Omental fat pad (tissue), 4 donors: ENCODE measurements around the gene GPR61. TPM values are rescaled to one million over a fixed set of nuclear protein-coding genes. Genes with fewer than 3 reads are reported as not detected.

Experiments used
- ATAC-seq: fragments of 150-250 bp; one replicate; pipeline ENCODE4 v1.9.1; 2016; ENCODE audit warnings: mild to moderate bottlenecking, moderate library complexity; ENCODE audit not compliant: low FRiP score
- DNase-seq: peaks from one replicate; pipeline ENCODE4 v3.0.0-alpha.2; 2019; ENCODE audit warnings: low spot score
- total RNA-seq, 4 donors: library from RNA; depleted of rRNA; stranded (reverse); fragments of >200 nt; gene quantifications; one replicate each; pipeline ENCODE4 v1.1.0, GENCODE V29; 2016
- TF ChIP-seq, protein P1 (sequence below), 3 donors: fragments of 450-650 bp; IDR thresholded peaks; one replicate each; pipeline ENCODE4 v1.5.1; 2016 to 2017; ENCODE audit warnings: antibody characterized with exemption in 3 of 3, mild to moderate bottlenecking in 3 of 3, moderate library complexity in 2 of 3

GPR61 gene
- total RNA-seq, 4 donors from 2014 or later: not detected

DNA sequence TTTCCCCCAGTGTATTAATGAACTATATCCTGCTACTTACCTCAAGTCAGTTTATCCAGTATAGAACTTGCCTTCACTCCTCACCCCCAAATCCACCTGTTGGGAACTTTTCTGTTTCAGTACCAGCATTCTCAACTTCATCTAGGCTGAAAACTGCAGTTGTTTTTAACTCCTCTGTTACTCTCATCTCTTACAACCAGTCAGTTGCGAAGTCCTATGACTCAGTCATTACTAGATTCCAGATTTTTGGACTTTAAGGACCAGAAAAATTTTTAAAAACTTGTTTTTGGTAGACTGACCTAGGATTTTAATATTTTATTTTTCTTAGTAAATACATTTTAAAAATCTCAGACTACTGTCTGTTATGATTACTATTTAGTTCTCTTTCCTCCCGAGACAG, 16.9 kb downstream of the GPR61 start:
- TF ChIP-seq, protein P1, sequence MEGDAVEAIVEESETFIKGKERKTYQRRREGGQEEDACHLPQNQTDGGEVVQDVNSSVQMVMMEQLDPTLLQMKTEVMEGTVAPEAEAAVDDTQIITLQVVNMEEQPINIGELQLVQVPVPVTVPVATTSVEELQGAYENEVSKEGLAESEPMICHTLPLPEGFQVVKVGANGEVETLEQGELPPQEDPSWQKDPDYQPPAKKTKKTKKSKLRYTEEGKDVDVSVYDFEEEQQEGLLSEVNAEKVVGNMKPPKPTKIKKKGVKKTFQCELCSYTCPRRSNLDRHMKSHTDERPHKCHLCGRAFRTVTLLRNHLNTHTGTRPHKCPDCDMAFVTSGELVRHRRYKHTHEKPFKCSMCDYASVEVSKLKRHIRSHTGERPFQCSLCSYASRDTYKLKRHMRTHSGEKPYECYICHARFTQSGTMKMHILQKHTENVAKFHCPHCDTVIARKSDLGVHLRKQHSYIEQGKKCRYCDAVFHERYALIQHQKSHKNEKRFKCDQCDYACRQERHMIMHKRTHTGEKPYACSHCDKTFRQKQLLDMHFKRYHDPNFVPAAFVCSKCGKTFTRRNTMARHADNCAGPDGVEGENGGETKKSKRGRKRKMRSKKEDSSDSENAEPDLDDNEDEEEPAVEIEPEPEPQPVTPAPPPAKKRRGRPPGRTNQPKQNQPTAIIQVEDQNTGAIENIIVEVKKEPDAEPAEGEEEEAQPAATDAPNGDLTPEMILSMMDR (IDR thresholded peaks at IDR 0.05): no peak
- DNase-seq (no peak), ATAC-seq (no peak)

DNA sequence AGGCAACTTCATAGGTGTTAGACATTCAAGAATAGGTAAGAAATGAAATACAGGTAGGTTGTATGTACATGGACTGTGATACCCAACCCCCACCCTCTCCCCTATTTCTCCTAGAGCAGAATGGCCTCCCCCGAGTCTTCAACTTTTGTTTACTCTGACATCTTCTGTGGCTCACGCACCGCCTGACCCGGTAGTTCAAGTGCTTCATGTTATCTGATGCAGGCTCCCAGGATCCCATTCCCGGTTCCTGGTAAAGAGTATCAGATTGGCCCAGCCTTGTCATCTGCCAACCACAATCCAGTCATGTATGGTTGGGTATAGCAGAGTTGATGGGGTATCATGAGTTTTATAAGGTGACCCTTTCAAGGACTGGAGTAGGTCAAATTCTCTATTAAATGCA, 17.8 kb downstream of the GPR61 start:
- TF ChIP-seq, protein P1 (IDR thresholded peaks at IDR 0.05): no peak
- no peak for ATAC-seq

DNA sequence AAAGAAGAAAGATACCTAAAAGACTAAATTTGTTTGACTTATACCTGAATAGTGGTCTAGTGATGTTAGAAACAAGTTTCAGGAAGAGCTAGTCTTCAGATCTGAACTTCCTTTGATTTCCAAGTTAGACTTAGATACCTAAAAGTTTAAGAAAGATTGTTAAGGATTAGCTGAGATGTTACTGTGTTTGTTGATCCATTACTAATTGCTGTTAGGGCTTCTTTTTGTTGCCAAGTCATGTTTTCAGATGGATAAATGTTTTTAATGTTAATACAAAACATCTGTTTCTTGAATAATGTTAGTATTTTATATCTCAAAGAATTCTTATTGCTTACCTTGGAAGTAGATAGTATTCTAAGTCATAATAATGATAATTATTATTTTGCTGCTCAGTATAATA, 20.3 kb downstream of the GPR61 start:
- no peak for ATAC-seq
- TF ChIP-seq, protein P1 (IDR thresholded peaks at IDR 0.05): no peak
- DNase-seq: no peak

More for the DNA sequence above, 17.8 kb downstream of the GPR61 start:
- DNase-seq: no peak

DNA sequence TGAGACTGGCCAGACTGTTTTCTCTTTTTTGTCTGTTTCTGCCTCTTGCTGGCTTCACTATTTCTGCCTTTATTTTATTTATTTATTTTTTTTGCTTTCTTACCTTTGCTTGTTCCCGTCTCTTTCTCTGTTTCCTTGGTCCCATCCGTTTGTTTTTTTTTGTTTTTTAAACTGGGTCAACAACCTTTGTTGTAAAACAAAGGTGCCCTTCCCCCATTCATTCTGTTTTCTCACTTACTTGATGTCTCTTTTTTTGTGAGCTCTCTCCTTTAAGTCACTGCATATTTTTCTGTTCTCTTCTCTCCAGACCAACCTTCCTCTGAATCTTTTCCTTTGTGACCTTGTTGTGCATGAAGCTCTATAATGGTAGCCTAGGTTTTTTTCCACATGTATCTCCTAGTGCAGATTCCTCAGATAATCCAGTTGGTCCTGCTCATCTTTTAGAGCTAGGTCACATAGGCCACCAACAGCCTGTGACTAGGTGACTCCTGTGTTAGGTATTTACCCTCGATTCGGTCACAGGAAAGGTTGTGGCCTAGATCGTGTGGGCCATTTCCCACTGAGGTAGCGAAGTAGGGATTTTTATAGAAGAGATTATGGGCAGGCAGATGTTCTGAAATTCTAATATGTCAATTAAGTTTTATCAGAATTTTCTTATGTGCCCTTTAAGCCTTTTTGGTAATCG, 24.7 kb downstream of the GPR61 start:
- TF ChIP-seq, protein P1 (IDR thresholded peaks at IDR 0.05): no peak
- ATAC-seq (no peak), DNase-seq (no peak)

DNA sequence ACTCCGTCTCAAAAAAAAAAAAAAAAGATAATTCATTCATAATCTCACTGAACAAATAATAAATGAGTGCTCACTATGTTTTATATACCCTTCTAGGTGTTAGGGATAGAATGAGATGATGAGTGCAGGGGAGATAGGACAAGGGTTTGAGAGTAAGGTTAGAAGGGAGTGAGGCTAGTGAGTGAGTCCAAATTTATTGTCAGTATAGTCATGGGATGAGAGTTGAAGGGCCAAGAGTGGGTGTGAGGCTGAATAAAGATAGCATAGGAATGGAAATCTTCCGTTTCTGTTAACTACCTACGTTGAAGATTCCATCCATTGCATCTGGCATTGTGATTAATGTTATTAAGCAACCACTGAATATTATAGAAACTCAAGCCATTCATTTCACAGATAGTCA, 25.6 kb downstream of the GPR61 start:
- TF ChIP-seq, protein P1 (IDR thresholded peaks at IDR 0.05): no peak
- ATAC-seq: no peak
- DNase-seq: no peak

DNA sequence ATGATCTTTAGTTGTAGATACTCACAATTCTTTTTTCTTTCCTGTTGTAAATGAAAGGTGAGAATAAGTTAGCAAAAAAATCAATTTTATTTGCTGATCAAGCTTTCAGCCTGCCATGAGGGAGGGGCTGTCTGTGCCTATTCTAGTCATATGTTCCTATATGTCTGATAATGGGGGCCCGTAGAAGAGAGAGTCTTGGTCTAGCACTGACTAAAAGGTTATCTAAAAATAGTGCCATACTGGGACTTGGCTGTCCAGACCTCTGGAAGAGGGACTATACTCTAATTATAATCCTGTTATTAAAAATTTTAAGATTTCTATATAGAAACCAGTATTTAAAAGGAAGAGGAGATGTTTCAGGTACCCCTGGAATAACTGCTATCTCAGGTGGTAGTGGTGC, 27.3 kb downstream of the GPR61 start:
- no peak for DNase-seq
- ATAC-seq: no peak
- TF ChIP-seq, protein P1 (IDR thresholded peaks at IDR 0.05): no peak
